Measurements from ENCODE around the gene CLCF1. TPM values are rescaled to one million over a fixed set of nuclear protein-coding genes. Genes with fewer than 3 reads are reported as not detected.
A peak's percentile ranks its signal among the peaks of the same experiment; 100 is the strongest.

CLCF1 gene
- total RNA-seq, 3 donors from 2014 or later (not counting 1 experiment from before 2014, with no cell fraction given): 9.8 to 13.4 (median 10.3) TPM

DNA sequence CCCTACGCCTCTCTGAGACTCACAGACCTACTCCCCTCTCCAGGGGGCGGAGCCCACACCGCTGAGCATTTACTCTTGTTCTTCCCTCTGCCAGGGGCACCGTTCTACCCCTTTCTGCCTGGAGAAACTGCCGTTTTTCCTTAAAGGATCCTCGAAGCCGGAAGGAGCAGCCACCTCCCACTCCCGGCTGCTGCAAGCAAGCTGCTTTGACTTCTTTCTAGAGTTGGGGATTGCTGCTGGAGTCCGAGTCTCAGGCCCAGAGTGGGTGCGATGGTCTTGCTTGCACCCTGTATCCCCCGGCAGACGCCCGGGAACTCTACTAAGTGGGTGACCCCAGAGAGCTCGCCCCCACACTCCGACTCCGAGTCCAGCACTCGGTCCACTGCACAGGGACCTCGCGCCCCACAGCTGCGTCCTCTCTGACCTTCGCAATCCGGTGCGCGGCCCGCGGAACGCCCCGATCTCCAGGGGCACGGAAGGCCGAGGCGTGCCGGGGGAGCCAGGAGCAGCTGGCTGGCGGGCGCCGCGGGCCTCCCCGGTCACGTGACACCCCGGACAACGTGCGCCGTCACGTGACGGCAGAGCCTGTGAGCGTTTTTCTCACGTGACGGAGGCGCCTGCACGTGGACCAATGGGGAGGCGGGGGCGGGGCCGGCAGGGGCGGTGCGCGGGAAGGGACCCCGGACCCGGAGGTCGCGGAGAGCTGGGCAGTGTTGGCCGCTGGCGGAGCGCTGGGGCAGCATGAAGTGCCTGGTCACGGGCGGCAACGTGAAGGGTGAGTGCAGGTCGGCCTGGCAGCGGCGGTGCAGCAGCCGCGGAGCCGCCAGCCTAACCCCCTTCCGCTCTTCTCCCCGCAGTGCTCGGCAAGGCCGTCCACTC lies 18.1 kb upstream of the CLCF1 start, which contains the start of gene RAD9A:
TSS of gene RAD9A (plus strand) at position 683 of the 879 bp plus-strand sequence. CDS start at position 742, 59 bp downstream.
- Histone ChIP-seq H3K4me1 (ENCODE audit: control insufficient read depth, insufficient read depth, low read length) (peaks cover 25% of the 10 kb centered on the region), H3K36me3 (ENCODE audit: control insufficient read depth, insufficient read depth, low read length) (peaks cover 18% of the 10 kb centered on the region), H3K9me3 (ENCODE audit: control insufficient read depth, insufficient read depth, low read length) (no peaks in the 10 kb centered on the region), H3K27me3 (ENCODE audit: control insufficient read depth, insufficient read depth, low read length) (no peaks in the 10 kb centered on the region), H3K27ac (ENCODE audit: low read length) (peak within 1 kb of the TSS; percentile 77), H3K4me3 (ENCODE audit: low read length) (peak within 1 kb of the TSS; percentile 88)
- H3K27me3 Mint-ChIP-seq (ENCODE audit: low read depth in 2 of 2): no peaks in the 10 kb centered on the region
- ATAC-seq (peak; percentile 87 to 90 (median 88)), DNase-seq (peak; percentile 88 to 97)
- H3K36me3 Mint-ChIP-seq: no peaks in the 10 kb centered on the region
- under 1% methylated on average over 75 of the region's 75 CpGs for WGBS (ENCODE audit: insufficient coverage)
- no peaks in the 10 kb centered on the region for H3K9me3 Mint-ChIP-seq
- peaks cover 22 to 47% of the 10 kb centered on the region in 2 donors for H3K4me1 Mint-ChIP-seq
- peak within 1 kb of the TSS; percentile 87 for H3K4me3 Mint-ChIP-seq
- TF ChIP-seq, protein P1, sequence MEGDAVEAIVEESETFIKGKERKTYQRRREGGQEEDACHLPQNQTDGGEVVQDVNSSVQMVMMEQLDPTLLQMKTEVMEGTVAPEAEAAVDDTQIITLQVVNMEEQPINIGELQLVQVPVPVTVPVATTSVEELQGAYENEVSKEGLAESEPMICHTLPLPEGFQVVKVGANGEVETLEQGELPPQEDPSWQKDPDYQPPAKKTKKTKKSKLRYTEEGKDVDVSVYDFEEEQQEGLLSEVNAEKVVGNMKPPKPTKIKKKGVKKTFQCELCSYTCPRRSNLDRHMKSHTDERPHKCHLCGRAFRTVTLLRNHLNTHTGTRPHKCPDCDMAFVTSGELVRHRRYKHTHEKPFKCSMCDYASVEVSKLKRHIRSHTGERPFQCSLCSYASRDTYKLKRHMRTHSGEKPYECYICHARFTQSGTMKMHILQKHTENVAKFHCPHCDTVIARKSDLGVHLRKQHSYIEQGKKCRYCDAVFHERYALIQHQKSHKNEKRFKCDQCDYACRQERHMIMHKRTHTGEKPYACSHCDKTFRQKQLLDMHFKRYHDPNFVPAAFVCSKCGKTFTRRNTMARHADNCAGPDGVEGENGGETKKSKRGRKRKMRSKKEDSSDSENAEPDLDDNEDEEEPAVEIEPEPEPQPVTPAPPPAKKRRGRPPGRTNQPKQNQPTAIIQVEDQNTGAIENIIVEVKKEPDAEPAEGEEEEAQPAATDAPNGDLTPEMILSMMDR (IDR thresholded peaks at IDR 0.05): no peak
- peak within 1 kb of the TSS; percentile 87 to 88 for H3K27ac Mint-ChIP-seq
- intact Hi-C loops (cut with micrococcal nuclease): no loop called here

DNA sequence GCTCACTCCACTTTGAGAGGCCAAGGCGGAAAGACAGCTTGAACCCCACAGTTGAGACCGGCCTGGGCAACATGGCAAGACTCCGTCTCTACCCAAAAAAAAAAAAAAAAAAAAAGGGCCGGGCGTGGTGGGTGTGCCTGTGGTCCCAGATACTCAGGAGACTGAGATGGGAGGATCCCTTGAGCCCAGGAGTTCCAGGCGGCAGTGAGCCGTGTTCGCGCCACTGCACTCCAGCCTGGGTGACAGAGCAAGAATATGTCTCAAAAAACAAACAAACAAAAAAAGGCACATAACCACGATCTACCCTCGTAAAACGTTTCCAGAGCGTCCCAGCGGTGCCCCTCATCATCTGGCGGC lies 17.5 kb upstream of the CLCF1 start:
- Mint-ChIP-seq H3K9me3 (no peaks in the 10 kb centered on the region), H3K27me3 (ENCODE audit: low read depth in 2 of 2) (peaks cover 0 to under 1% of the 10 kb centered on the region in 2 donors), H3K4me3 (peak overlapping the region; percentile 87), H3K27ac (peak overlapping the region; percentile 87 to 88), H3K4me1 (peaks cover 22 to 42% of the 10 kb centered on the region in 2 donors), H3K36me3 (no peaks in the 10 kb centered on the region)
- DNase-seq (no peak), ATAC-seq (no peak)
- peaks cover 20% of the 10 kb centered on the region for H3K4me1 ChIP-seq (ENCODE audit: control insufficient read depth, insufficient read depth, low read length)
- H3K4me3 ChIP-seq (ENCODE audit: low read length): peak overlapping the region; percentile 85
- no peaks in the 10 kb centered on the region for H3K9me3 ChIP-seq (ENCODE audit: control insufficient read depth, insufficient read depth, low read length)
- intact Hi-C loops (cut with micrococcal nuclease): no loop called here
- no peaks in the 10 kb centered on the region for H3K27me3 ChIP-seq (ENCODE audit: control insufficient read depth, insufficient read depth, low read length)
- peaks cover 12% of the 10 kb centered on the region for H3K36me3 ChIP-seq (ENCODE audit: control insufficient read depth, insufficient read depth, low read length)
- peak overlapping the region; percentile 77 for H3K27ac ChIP-seq (ENCODE audit: low read length)
- TF ChIP-seq, protein P1 (IDR thresholded peaks at IDR 0.05): no peak
- WGBS (ENCODE audit: insufficient coverage): 21% methylated on average over 12 of the region's 15 CpGs

DNA sequence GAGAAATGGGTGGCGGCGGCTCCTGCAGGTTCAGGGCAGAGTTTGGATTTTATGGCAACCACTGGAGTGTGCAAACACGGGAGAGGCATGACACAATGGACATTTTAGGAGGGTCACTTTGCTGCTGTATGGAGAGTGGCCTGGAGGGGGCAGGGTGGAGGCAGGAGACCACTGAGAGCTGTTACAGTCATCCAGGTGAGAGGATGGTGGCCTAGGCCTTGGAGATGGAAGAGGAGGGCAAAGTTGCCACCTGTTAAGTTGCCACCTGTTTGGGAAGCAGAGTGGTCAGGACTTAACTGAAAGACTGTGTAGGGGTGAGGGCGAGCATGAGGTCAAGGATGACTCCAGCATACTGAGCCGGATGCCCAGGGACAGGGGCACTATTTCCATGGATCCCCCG lies 16.1 kb upstream of the CLCF1 start:
- Histone ChIP-seq H3K4me1 (ENCODE audit: control insufficient read depth, insufficient read depth, low read length) (peaks cover 20% of the 10 kb centered on the region), H3K27me3 (ENCODE audit: control insufficient read depth, insufficient read depth, low read length) (no peaks in the 10 kb centered on the region), H3K36me3 (ENCODE audit: control insufficient read depth, insufficient read depth, low read length) (peaks cover 4% of the 10 kb centered on the region), H3K27ac (ENCODE audit: low read length) (no peak overlapping the region), H3K4me3 (ENCODE audit: low read length) (no peak overlapping the region), H3K9me3 (ENCODE audit: control insufficient read depth, insufficient read depth, low read length) (no peaks in the 10 kb centered on the region)
- peaks cover 22 to 42% of the 10 kb centered on the region in 2 donors for H3K4me1 Mint-ChIP-seq
- intact Hi-C loops (cut with micrococcal nuclease): loop anchor here (1.0 kb wide), 1 partner anchor 117 kb away; no protein-coding TSS in a partner anchor
- H3K27me3 Mint-ChIP-seq (ENCODE audit: low read depth in 2 of 2): peaks cover 7 to 8% of the 10 kb centered on the region in 2 donors
- TF ChIP-seq, protein P1 (IDR thresholded peaks at IDR 0.05): peak; percentile 48
- peak overlapping the region; percentile 85 for H3K4me3 Mint-ChIP-seq
- no peaks in the 10 kb centered on the region for H3K9me3 Mint-ChIP-seq
- 81% methylated on average over 6 of the region's 6 CpGs for WGBS (ENCODE audit: insufficient coverage)
- ATAC-seq (peak; percentile 35 to 49 (median 47)), DNase-seq (peak; percentile 50 to 73)
- H3K27ac Mint-ChIP-seq: peak overlapping the region; percentile 84 to 85
- H3K36me3 Mint-ChIP-seq: no peaks in the 10 kb centered on the region

All from natural killer cell (primary cell).